Trophoblast cell (in vitro differentiated cells and primary cell): ENCODE results near the gene SORD.

Experiments used
- DNase-seq, 2 donors: peaks; one replicate each; pipeline ENCODE4 v3.0.0-alpha.2; 2016
- H2AFZ ChIP-seq: 2 replicates; pipeline ENCODE4 v1.6.1; 2013; ENCODE audit warnings: low read length, moderate library complexity, mild to moderate bottlenecking; ENCODE audit not compliant: insufficient read depth, poor library complexity
- H2AK5ac ChIP-seq: 2 replicates; pipeline ENCODE4 v1.6.1; 2013; ENCODE audit warnings: mild to moderate bottlenecking, low read length
- H2BK120ac ChIP-seq: 2 replicates; pipeline ENCODE4 v1.6.1; 2013; ENCODE audit warnings: low read length, mild to moderate bottlenecking, moderate library complexity; ENCODE audit not compliant: insufficient read depth, poor library complexity
- H2BK12ac ChIP-seq: 2 replicates; pipeline ENCODE4 v1.6.1; 2013; ENCODE audit warnings: mild to moderate bottlenecking, low read length, moderate library complexity
- H2BK5ac ChIP-seq: 2 replicates; pipeline ENCODE4 v1.6.1; 2013; ENCODE audit warnings: low read length, low read depth, moderate library complexity, mild to moderate bottlenecking; ENCODE audit not compliant: poor library complexity
- H3K14ac ChIP-seq: 2 replicates; pipeline ENCODE4 v1.6.1; 2013; ENCODE audit warnings: mild to moderate bottlenecking, low read length
- H3K18ac ChIP-seq: 2 replicates; pipeline ENCODE4 v1.6.1; 2013; ENCODE audit warnings: mild to moderate bottlenecking, low read length
- H3K23ac ChIP-seq: 2 replicates; pipeline ENCODE4 v1.6.1; 2013; ENCODE audit warnings: low read length
- H3K27ac ChIP-seq: 2 replicates; pipeline ENCODE4 v1.5.1; 2013; ENCODE audit warnings: low read depth, mild to moderate bottlenecking, inconsistent platforms, low read length, moderate library complexity
- H3K27me3 ChIP-seq: 2 replicates; pipeline ENCODE4 v1.6.1; 2013; ENCODE audit warnings: inconsistent platforms, mild to moderate bottlenecking, low read length, moderate library complexity; ENCODE audit not compliant: insufficient read depth
- H3K36me3 ChIP-seq, 2 experiments: 1 replicate in 1 of 2; 2 replicates in 1 of 2; pipeline ENCODE4 v1.6.1; 2013; ENCODE audit warnings: low read length in 2 of 2, mild to moderate bottlenecking in 2 of 2, moderate library complexity in 1 of 2; ENCODE audit not compliant: insufficient read depth in 2 of 2, control insufficient read depth in 1 of 2
- H3K4ac ChIP-seq: 2 replicates; pipeline ENCODE4 v1.6.1; 2013; ENCODE audit warnings: low read depth, mild to moderate bottlenecking, low read length, moderate library complexity
- H3K4me1 ChIP-seq, 2 experiments: 1 replicate in 1 of 2; 2 replicates in 1 of 2; pipeline ENCODE4 v1.6.1; 2013; ENCODE audit warnings: low read length in 2 of 2, mild to moderate bottlenecking in 2 of 2, moderate library complexity in 1 of 2; ENCODE audit not compliant: insufficient read depth in 2 of 2, control insufficient read depth in 1 of 2
- H3K4me2 ChIP-seq: 2 replicates; pipeline ENCODE4 v1.6.1; 2013; ENCODE audit warnings: inconsistent platforms, mild to moderate bottlenecking, low read length, moderate library complexity
- H3K4me3 ChIP-seq: 2 replicates; pipeline ENCODE4 v1.5.1; 2013; ENCODE audit warnings: mild to moderate bottlenecking, low read depth, low read length, inconsistent platforms
- H3K79me1 ChIP-seq: one replicate; pipeline ENCODE4 v1.6.1; 2013; ENCODE audit warnings: low read length
- H3K79me2 ChIP-seq: 2 replicates; pipeline ENCODE4 v1.6.1; 2013; ENCODE audit warnings: low read length, mild to moderate bottlenecking; ENCODE audit not compliant: control insufficient read depth, insufficient read depth, poor library complexity
- H3K9ac ChIP-seq: 2 replicates; pipeline ENCODE4 v1.6.1; 2013; ENCODE audit warnings: mild to moderate bottlenecking, low read length
- H3K9me3 ChIP-seq: 2 replicates; pipeline ENCODE4 v1.6.1; 2013; ENCODE audit warnings: low read depth, mild to moderate bottlenecking, control low read depth, inconsistent platforms, low read length; ENCODE audit not compliant: insufficient read depth
- H4K12ac ChIP-seq: 2 replicates; pipeline ENCODE4 v1.6.1; 2013; ENCODE audit warnings: low read depth, mild to moderate bottlenecking, low read length, moderate library complexity
- H4K8ac ChIP-seq: 2 replicates; pipeline ENCODE4 v1.6.1; 2013; ENCODE audit warnings: low read depth, mild to moderate bottlenecking, low read length, moderate library complexity
- H4K91ac ChIP-seq: one replicate; pipeline ENCODE4 v1.6.1; 2013; ENCODE audit warnings: low read depth, mild to moderate bottlenecking, low read length, moderate library complexity
- WGBS: extraction: QIAGEN DNeasy Blood & Tissue Kit; methylation state at CpG from one replicate; pipeline ENCODE4 v1.1.7; 2013; ENCODE audit warnings: missing lambda C conversion rate; ENCODE audit not compliant: insufficient read length, insufficient coverage; ENCODE audit errors: extremely low coverage; 5-methylcytosine and 5-hydroxymethylcytosine counted together

SORD gene

GRCh38 chr15:45118131-45118588 lies 95.2 kb downstream of the SORD start:
- DNase-seq = peak; percentile 76 to 87
- Histone ChIP-seq H3K79me1 (no peaks in the 10 kb centered on the region), H3K18ac (no peak overlapping the region), H3K4me3 (no peak overlapping the region), H3K23ac (no peak overlapping the region), H2BK5ac (no peak overlapping the region), H2BK120ac (no peak overlapping the region), H3K4me2 (peak overlapping the region; percentile 61), H4K8ac (no peak overlapping the region), H3K4me1 (peaks cover 4 to 8% of the 10 kb centered on the region in 2 experiments), H3K36me3 (no peaks in the 10 kb centered on the region), H3K9me3 (peaks cover 2% of the 10 kb centered on the region), H2AFZ (no peak overlapping the region), H3K14ac (no peak overlapping the region), H2BK12ac (no peak overlapping the region), H4K91ac (no peak overlapping the region), H4K12ac (no peak overlapping the region), H3K27me3 (peaks cover 50% of the 10 kb centered on the region), H3K27ac (no peak overlapping the region), H3K79me2 (no peaks in the 10 kb centered on the region), H3K4ac (no peak overlapping the region), H3K9ac (no peak overlapping the region), H2AK5ac (no peak overlapping the region)
- no CpG with 5 or more reads among the region's 14 CpGs for WGBS

GRCh38 chr15:45118996-45119395 lies 96.0 kb downstream of the SORD start:
- no peak overlapping the region for H2BK12ac ChIP-seq
- no peak overlapping the region for H3K27ac ChIP-seq
- no peak overlapping the region for H3K23ac ChIP-seq
- H3K27me3 ChIP-seq = peaks cover 41% of the 10 kb centered on the region
- no peak overlapping the region for H3K4ac ChIP-seq
- no peak overlapping the region for H4K12ac ChIP-seq
- no peak overlapping the region for H4K91ac ChIP-seq
- no peaks in the 10 kb centered on the region for H3K79me1 ChIP-seq
- H3K14ac ChIP-seq = no peak overlapping the region
- no peak overlapping the region for H2AK5ac ChIP-seq
- WGBS = no CpG with 5 or more reads among the region's 5 CpGs
- no peak overlapping the region for H3K18ac ChIP-seq
- no peak overlapping the region for H2AFZ ChIP-seq
- H3K4me1 ChIP-seq = peaks cover 4 to 10% of the 10 kb centered on the region in 2 experiments
- no peak overlapping the region for H4K8ac ChIP-seq
- no peak overlapping the region for H3K9ac ChIP-seq
- H3K36me3 ChIP-seq = no peaks in the 10 kb centered on the region
- H3K79me2 ChIP-seq = no peaks in the 10 kb centered on the region
- H2BK5ac ChIP-seq = no peak overlapping the region
- no peak overlapping the region for H2BK120ac ChIP-seq
- no peak overlapping the region for H3K4me3 ChIP-seq
- DNase-seq = no peak
- peaks cover 2% of the 10 kb centered on the region for H3K9me3 ChIP-seq
- no peak overlapping the region for H3K4me2 ChIP-seq

GRCh38 chr15:45120081-45120972 lies 97.3 kb downstream of the SORD start:
- no peaks in the 10 kb centered on the region for H3K79me1 ChIP-seq
- no peak overlapping the region for H3K4me2 ChIP-seq
- no peak overlapping the region for H2AK5ac ChIP-seq
- H3K9me3 ChIP-seq = peaks cover 2% of the 10 kb centered on the region
- no peak overlapping the region for H3K23ac ChIP-seq
- H3K4me3 ChIP-seq = no peak overlapping the region
- H3K9ac ChIP-seq = no peak overlapping the region
- no peak overlapping the region for H2BK5ac ChIP-seq
- H3K14ac ChIP-seq = no peak overlapping the region
- no peaks in the 10 kb centered on the region for H3K79me2 ChIP-seq
- no CpG with 5 or more reads among the region's 10 CpGs for WGBS
- no peak overlapping the region for H3K27ac ChIP-seq
- DNase-seq = no peak
- H2BK120ac ChIP-seq = no peak overlapping the region
- H2BK12ac ChIP-seq = no peak overlapping the region
- H3K27me3 ChIP-seq = peaks cover 28% of the 10 kb centered on the region
- no peak overlapping the region for H4K8ac ChIP-seq
- peaks cover 4 to 10% of the 10 kb centered on the region in 2 experiments for H3K4me1 ChIP-seq
- H3K18ac ChIP-seq = no peak overlapping the region
- H3K4ac ChIP-seq = no peak overlapping the region
- no peak overlapping the region for H2AFZ ChIP-seq
- no peaks in the 10 kb centered on the region for H3K36me3 ChIP-seq
- H4K91ac ChIP-seq = no peak overlapping the region
- no peak overlapping the region for H4K12ac ChIP-seq

- Histone ChIP-seq H3K9me3 (peaks cover 2% of the 10 kb centered on the region), H3K36me3 (no peaks in the 10 kb centered on the region), H3K79me1 (no peaks in the 10 kb centered on the region), H3K79me2 (no peaks in the 10 kb centered on the region), H4K8ac (no peak overlapping the region), H3K27ac (no peak overlapping the region), H3K27me3 (peaks cover 21% of the 10 kb centered on the region), H2AFZ (no peak overlapping the region), H3K4me3 (no peak overlapping the region), H2BK120ac (no peak overlapping the region), H2BK12ac (no peak overlapping the region), H3K4me2 (no peak overlapping the region), H4K91ac (no peak overlapping the region), H2AK5ac (no peak overlapping the region), H3K18ac (no peak overlapping the region), H4K12ac (no peak overlapping the region), H3K9ac (no peak overlapping the region), H3K4ac (no peak overlapping the region), H2BK5ac (no peak overlapping the region), H3K4me1 (peaks cover 4 to 10% of the 10 kb centered on the region in 2 experiments), H3K23ac (no peak overlapping the region), H3K14ac (no peak overlapping the region)
- no CpG with 5 or more reads among the region's 3 CpGs for WGBS
- no peak for DNase-seq
Measured at GRCh38 chr15:45121020-45121419, 98.0 kb downstream of the SORD start.
